Upper lobe of left lung (tissue), 6 donors: ENCODE data around the gene GSN. TPM values are rescaled to one million over a fixed set of nuclear protein-coding genes. Genes with fewer than 3 reads are reported as not detected.

Source experiments
- ATAC-seq, 2 donors: fragments of 200-7000 bp; cut with Tn5 transposase; one replicate each; pipeline ENCODE4 v1.9.1; 2022; ENCODE audit warnings: mild to moderate bottlenecking in 2 of 2, moderate library complexity in 2 of 2; ENCODE audit not compliant: low FRiP score in 2 of 2
- DNase-seq, 2 donors: peaks; one replicate each; pipeline ENCODE4 v3.0.0-alpha.2; 2019 to 2020
- H3K27ac ChIP-seq, 4 donors: fragments of 200-600 bp; sonication (generic); one replicate each; pipeline ENCODE4 v1.5.1; 2016 to 2019
- H3K27me3 ChIP-seq, 4 donors: fragments of 200-600 bp; sonication (generic); one replicate each; pipeline ENCODE4 v1.5.1; 2017 to 2019
- H3K36me3 ChIP-seq, 4 donors: fragments of 200-600 bp; sonication (generic); one replicate each; pipeline ENCODE4 v1.5.1; 2016 to 2019
- H3K4me1 ChIP-seq, 4 donors: fragments of 200-600 bp; sonication (generic); one replicate each; pipeline ENCODE4 v1.5.1; 2018 to 2019
- H3K4me3 ChIP-seq, 4 donors: fragments of 200-600 bp; sonication (generic); one replicate each; pipeline ENCODE4 v1.5.1; 2017 to 2019; ENCODE audit warnings: mild to moderate bottlenecking in 2 of 4, moderate library complexity in 1 of 4
- H3K9me3 ChIP-seq, 4 donors: fragments of 200-600 bp; sonication (generic); one replicate each; pipeline ENCODE4 v1.5.1; 2018 to 2019
- CTCF ChIP-seq, 6 experiments: fragments of 450-650 bp in 4 of 6; fragments of 200-600 bp in 2 of 6; sonication (generic) in 2 of 6; IDR thresholded peaks; one replicate each; pipeline ENCODE4 v1.5.1; 2016 to 2019; ENCODE audit warnings: antibody characterized with exemption in 6 of 6
- EP300 ChIP-seq, 4 donors: sonication (generic); formaldehyde crosslinking; IDR thresholded peaks; one replicate each; pipeline ENCODE4 v1.5.1; 2017; ENCODE audit warnings: antibody characterized with exemption in 4 of 4, control low read depth in 2 of 4
- POLR2A ChIP-seq, 4 donors: fragments of 450-650 bp; IDR thresholded peaks; one replicate each; pipeline ENCODE4 v1.5.1; 2016 to 2017; ENCODE audit warnings: antibody characterized with exemption in 4 of 4, mild to moderate bottlenecking in 2 of 4
- POLR2AphosphoS5 ChIP-seq, 2 donors: sonication (generic); formaldehyde crosslinking; IDR thresholded peaks; one replicate each; pipeline ENCODE4 v1.5.1; 2017; ENCODE audit warnings: antibody characterized with exemption in 2 of 2
- WGBS, 2 donors: methylation state at CpG; one replicate each; pipeline ENCODE4 v1.1.5; 2017 to 2018; 5-methylcytosine and 5-hydroxymethylcytosine counted together
- total RNA-seq, 6 donors: library from RNA; depleted of rRNA in 4 of 6; stranded (reverse); fragments of >200 nt in 4 of 6; gene quantifications; one replicate each; pipeline versions ENCODE4 v1.1.0 to v1.2.1, GENCODE V29; 2016 to 2021
- donor health status: DM: no; HTN: no; CAD: no; lungs with moderate emphysema.
- donor health status: DM: no; HTN: yes; CAD: no; lungs with severe emphysema.

The GSN gene
- total RNA-seq, 6 donors from 2014 or later = 217 to 935 (median 648) TPM

- 69 to 77% methylated on average over 5 of the region's 5 CpGs for WGBS, 2 donors
- no peak for DNase-seq
Measured at GRCh38 chr9:121242219-121242958, 25.6 kb upstream of the GSN start.

GRCh38 chr9:121242959-121243346 is 25.0 kb upstream of the GSN start:
- H3K27me3 ChIP-seq = no peaks in the 10 kb centered on the region
- ATAC-seq (peak in 1 of 2 donors; percentile 39), DNase-seq (no peak)
- no peaks in the 10 kb centered on the region for H3K4me1 ChIP-seq
- 89 to 97% methylated on average over 4 of the region's 4 CpGs for WGBS, 2 donors
- H3K36me3 ChIP-seq = no peaks in the 10 kb centered on the region
- no peak overlapping the region for H3K27ac ChIP-seq
- TF ChIP-seq EP300 (IDR thresholded peaks at IDR 0.05) (no peak), POLR2AphosphoS5 (IDR thresholded peaks at IDR 0.05) (no peak), POLR2A (IDR thresholded peaks at IDR 0.05) (no peak), CTCF (IDR thresholded peaks at IDR 0.05) (no peak)
- no peak overlapping the region for H3K4me3 ChIP-seq
- peaks cover 0 to 7% (median 3%) of the 10 kb centered on the region in 4 donors for H3K9me3 ChIP-seq

More at GRCh38 chr9:121242219-121242958, 25.6 kb upstream of the GSN start:
- TF ChIP-seq EP300 (IDR thresholded peaks at IDR 0.05) (no peak), POLR2A (IDR thresholded peaks at IDR 0.05) (no peak), CTCF (IDR thresholded peaks at IDR 0.05) (no peak), POLR2AphosphoS5 (IDR thresholded peaks at IDR 0.05) (no peak)
- H3K27me3 ChIP-seq = no peaks in the 10 kb centered on the region
- peak in 1 of 2 donors; percentile 66 for ATAC-seq
- no peak overlapping the region for H3K4me3 ChIP-seq
- H3K27ac ChIP-seq = no peak overlapping the region
- no peaks in the 10 kb centered on the region for H3K4me1 ChIP-seq
- H3K36me3 ChIP-seq = no peaks in the 10 kb centered on the region
- peaks cover 0 to 7% (median 3%) of the 10 kb centered on the region in 4 donors for H3K9me3 ChIP-seq

- no peak overlapping the region for H3K4me3 ChIP-seq
- WGBS, 2 donors = 76 to 77% methylated on average over 12 of the region's 12 CpGs
- ATAC-seq (peak; percentile 46 to 83), DNase-seq (no peak)
- TF ChIP-seq POLR2AphosphoS5 (IDR thresholded peaks at IDR 0.05) (peak in 1 of 2 donors; percentile 10), POLR2A (IDR thresholded peaks at IDR 0.05) (no peak), EP300 (IDR thresholded peaks at IDR 0.05) (peak in 1 of 4 donors; percentile 19), CTCF (IDR thresholded peaks at IDR 0.05) (no peak)
- no peaks in the 10 kb centered on the region for H3K4me1 ChIP-seq
- no peak overlapping the region for H3K27ac ChIP-seq
- H3K27me3 ChIP-seq = no peaks in the 10 kb centered on the region
- peaks cover 0 to 7% (median 3%) of the 10 kb centered on the region in 4 donors for H3K9me3 ChIP-seq
- H3K36me3 ChIP-seq = no peaks in the 10 kb centered on the region
Measured at GRCh38 chr9:121246821-121247561, 21.0 kb upstream of the GSN start.

GRCh38 chr9:121249563-121249962 is 18.4 kb upstream of the GSN start:
- peak in 1 of 2 donors; percentile 63 for DNase-seq
- 73 to 83% methylated on average over 3 of the region's 3 CpGs for WGBS, 2 donors
- TF ChIP-seq POLR2A (IDR thresholded peaks at IDR 0.05) (no peak), EP300 (IDR thresholded peaks at IDR 0.05) (peak in 1 of 4 donors; percentile 13), POLR2AphosphoS5 (IDR thresholded peaks at IDR 0.05) (no peak), CTCF (IDR thresholded peaks at IDR 0.05) (no peak)
- H3K4me1 ChIP-seq = peaks cover 0 to 4% (median 0%) of the 10 kb centered on the region in 4 donors
- H3K27me3 ChIP-seq = no peaks in the 10 kb centered on the region
- H3K4me3 ChIP-seq = no peak overlapping the region
- peak in 1 of 2 donors; percentile 76 for ATAC-seq
- peaks cover 0 to under 1% (median 0%) of the 10 kb centered on the region in 4 donors for H3K9me3 ChIP-seq
- H3K36me3 ChIP-seq = no peaks in the 10 kb centered on the region
- peak overlapping the region in 2 of 4 donors; percentile 36 to 57 for H3K27ac ChIP-seq
